Hypothalamus (tissue), 51 donors: ENCODE data around the gene CNTNAP3B.
"Not testable (repeated sequence)": the region's sequence is repeated elsewhere in the genome, so short reads cannot be mapped to it uniquely, and the experiment has no call there.

Source experiments
- DNase-seq, 51 donors: peaks; one replicate each; lab custom pipeline; 2025; lab: John Stamatoyannopoulos, UW

CNTNAP3B gene

DNA sequence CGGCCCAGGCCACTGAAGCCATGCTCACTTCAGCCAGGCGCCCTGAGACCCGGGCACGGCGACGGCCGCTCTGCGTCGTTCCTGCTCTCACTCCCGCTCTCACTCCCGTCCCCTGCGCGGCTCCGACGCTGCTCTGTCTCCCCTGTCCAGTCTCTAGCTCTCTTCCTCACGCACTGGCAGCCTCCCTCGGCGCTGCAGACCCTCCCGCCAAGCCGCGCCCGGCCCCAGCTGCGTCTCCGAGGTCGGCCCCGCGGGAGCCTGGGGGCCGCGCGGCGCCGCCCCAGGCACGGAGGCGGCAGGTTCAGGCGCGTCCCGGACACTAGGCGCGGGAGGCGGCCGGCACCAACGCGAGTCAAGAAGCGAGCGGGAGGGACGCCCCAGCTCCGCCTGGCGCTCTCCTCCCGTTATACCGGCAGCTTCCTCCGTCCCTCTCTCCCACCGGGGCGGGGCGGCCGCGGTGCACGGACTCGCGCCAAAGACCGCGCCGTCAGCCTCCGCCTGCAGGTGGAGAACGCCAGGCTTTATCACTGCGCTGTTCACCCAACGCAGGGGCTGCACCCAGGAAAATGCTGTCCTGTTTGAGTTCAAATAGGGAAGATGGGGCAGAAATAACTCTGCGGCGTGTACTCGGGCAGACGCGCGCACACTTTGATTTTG, at the start of gene CNTNAP3B:
Gene CNTNAP3B, minus strand, starts transcription at position 354 of the 657 bp plus-strand sequence. Its CDS starts 332 bp downstream, at position 22.
- DNase-seq: not testable (repeated sequence)

DNA sequence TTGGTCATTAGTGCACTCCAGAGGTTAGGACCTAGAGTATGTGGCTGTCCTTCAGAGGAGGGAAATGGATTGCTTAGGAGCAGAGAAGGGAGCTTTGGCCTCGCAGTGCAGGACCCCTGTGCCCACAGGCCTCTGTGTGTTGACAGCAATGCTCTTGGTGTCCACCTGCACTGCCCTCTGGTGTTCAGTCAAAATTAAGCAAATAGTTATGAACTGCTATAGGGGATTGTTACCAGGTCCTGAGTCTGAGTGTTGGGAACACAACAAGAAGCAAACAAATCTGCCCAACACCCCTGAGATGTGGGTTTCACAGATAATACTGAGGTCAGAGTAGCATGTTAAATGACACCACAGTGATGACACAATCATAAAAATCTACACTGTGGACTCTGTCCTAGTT, 31.1 kb upstream of the CNTNAP3B start:
- DNase-seq: not testable (repeated sequence)

DNA sequence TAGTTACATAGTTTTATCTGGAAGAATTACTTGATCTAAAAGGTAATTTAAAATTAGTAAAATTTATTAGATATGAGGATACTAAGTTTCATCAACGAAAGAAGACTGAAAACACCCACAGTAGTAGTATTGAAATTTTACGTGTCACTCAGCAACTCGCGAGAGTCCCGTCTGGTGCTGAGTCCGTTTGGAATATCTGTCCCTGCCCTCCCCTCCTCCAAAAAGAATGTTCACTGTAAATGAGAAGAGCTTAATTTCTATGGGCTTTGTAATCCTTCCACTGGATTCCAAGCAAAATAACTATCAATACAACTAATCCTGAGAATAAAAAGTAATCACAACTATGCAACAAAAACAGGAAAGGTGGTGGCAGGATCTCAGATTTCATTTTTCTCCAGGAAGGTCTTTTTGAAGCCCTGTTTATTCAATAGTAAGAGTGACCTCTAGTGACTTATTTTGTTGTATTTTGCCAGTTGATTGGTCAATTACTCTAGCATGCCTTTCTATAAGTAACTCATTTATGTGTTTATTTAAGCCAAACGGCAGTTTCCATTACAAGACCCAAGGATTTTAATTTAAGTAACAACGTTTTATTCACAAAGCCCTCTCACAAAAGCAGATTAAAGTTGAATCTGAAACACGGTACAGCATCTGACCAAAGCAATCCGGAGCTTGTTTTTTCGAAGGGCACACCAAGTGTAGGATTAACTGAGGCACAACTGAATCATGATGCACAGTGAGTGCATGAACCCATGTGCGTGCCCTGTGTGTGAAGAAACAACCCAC, 2.0 kb downstream of the CNTNAP3B start:
- not testable (repeated sequence) for DNase-seq

DNA sequence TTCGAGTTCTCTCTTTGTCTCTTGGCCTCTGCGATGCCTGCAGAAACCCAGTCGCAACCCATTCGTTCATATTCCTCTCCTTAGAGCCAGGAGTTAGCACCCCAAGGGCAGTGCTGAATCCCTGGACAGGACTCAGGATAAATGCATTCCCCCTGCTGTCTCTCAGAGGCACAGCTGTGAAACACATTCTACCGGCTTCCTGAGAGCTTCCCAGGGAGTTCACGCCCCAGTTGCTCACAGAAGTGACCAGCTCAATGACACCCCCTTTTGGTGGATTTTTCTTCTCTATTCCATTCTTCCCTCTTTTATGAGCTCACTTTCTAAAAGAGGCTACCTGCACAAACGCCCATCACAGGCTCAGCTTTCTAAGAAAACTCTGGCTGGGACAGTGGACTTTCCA, 8.2 kb downstream of the CNTNAP3B start:
- DNase-seq: not testable (repeated sequence)

DNA sequence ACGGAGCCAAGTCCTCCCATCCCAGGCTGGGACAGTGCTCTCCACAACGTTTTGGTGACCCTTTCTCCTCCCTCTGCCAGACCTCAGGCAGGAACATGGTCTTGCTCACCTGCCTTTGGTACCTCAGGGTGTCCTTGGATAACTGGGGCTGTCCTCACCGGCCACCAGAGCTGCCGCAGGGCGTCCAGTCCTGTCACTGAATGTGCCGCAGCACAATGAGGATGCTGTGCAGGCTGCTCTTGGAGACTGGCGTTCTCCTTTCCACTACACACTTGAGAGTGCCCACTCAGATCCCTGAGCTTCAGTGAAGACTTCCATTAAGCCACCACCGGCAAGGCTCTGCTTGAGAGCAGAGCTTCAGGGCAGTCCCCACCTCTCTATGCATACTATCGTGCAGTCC, 33.3 kb downstream of the CNTNAP3B start:
- not testable (repeated sequence) for DNase-seq

DNA sequence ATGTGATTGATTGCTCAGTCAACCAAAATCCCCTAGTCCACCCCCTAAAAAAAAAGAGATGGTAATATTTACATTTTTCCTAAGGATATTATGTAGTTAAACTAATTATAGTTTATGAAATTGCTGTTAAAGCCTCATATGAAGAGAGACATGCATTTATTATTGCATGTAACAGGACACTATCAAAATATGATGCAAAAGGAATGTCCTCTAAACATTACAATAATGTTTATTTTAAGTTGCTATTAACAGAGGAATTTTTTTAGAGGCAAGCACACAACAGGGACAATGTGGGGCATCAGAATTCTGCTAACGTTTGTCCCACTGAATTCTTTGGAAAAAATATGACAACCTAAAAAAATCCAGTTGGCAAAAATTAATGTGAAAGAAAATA, 44.7 kb downstream of the CNTNAP3B start:
- not testable (repeated sequence) for DNase-seq

DNA sequence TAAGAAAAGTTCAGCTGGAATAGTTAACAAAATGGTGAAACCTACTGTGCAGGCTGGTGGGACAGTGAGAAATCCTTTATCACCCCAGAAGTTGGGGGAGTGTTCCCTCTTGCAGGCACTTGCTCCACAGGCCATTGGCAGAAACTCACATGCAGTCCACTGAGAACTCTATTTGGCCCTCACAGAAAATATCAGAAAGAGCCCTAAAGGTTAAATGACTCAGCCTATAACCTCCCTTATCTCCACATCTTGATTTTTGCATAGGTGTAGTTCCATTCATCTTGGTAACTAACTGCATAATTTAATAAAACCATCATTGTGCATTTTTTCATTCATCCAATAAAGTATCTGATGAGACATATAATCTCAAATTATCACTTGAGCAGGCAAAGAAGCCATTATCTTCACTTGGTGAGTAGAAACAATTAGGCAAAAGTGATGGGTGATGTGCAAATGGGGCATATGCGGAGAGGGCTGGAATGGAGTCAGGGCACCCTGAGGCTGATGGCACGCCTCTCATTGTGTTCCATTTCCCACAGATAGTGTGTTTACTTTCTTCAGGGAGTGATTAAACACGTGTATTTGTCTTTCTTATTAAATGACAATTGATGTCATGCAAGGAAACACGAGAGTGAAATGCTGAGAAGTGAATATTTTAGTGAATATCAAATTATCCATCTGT, 45.2 kb downstream of the CNTNAP3B start:
- DNase-seq: not testable (repeated sequence)

DNA sequence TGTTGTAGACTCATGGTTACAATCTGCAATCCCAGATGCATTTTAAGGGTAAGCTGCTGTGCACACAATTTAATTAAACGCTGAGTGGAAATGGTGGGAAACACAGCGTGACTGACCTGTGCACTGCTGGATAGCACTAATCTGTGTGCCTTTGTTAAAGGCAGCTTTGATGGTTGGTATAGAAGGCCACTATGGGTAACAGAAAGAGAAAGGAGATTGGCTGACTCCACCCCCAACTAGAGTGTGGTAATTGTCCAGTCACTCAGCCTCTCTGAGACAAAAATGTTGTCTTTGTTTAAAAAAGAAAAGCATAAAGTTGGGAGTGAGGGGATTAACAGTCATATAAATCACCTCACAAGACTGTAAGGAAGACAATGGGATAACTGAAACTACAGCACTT, 48.9 kb downstream of the CNTNAP3B start:
- not testable (repeated sequence) for DNase-seq

DNA sequence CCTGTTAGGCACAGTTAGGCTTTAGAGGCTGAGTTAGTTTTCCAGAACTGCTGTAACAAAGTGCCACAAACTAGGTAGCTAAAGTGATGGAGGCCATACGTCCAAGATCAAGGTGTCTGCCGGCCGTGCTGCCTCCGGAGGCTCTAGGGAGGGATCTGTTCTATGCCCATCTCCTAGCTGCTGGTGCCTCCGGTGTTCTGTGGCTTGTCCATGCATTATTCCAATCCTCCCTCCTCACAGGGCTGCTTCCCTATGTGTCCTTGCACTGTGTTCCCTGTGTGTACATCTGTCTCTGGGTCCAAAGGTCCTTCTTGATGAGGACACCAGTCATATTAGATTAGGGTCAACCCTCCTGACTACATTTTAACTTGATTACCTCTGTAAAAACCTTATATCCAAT, 54.4 kb downstream of the CNTNAP3B start:
- DNase-seq: not testable (repeated sequence)

DNA sequence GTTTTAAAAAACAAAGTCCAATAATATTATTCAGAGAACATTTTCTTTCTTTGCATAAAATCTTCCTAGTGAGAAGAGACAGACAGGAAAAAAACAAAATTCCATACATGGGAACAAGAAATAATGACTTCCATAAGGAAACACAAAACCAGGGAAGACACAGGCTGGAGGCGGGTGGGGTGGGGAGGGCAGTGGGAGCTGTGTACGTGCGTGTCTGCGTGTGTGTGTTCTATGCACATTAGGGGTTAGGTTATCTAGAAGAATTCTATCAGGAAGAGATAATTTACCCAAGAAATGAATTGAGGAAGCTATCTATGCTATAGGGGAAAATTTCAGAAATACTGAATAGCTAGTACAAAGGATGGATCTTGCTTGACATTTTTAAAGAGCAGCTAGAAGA, 58.2 kb downstream of the CNTNAP3B start:
- DNase-seq: not testable (repeated sequence)

DNA sequence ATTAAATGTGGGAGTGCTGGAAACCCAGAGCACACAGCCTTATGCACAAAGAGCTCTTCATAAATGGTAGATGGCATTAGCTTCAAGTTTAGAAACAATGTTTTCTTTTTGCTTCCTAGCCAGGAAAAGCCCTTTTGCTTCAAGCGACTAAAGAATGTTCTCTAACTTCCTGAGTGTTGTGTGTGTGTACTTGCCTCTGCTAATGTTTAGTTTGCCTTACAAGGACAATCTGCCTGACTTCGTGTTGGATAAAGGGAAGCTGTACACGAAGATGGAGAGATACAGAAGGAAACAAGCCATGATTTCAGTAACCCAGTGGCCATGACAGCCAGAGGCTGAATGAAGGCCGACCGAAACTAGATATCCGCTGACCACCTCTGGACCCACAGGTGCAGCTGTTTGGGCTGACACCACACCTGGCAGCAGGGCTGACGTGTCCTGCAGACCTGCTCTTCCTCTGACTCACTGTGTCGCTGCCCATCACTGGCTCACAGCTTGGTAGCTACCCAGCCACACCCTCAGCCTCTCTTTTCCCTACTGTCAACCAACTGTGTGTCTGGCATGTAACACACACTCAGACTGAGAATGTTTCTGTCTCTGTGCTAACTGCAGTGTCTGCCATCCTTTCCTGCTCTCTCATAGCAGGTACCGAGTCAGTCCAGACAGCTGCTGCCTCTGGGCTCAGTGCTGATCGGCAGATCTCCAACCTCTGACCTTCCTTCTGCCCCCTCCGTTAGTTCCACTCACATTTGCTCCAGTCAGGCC, 59.0 kb downstream of the CNTNAP3B start:
- DNase-seq: not testable (repeated sequence)

DNA sequence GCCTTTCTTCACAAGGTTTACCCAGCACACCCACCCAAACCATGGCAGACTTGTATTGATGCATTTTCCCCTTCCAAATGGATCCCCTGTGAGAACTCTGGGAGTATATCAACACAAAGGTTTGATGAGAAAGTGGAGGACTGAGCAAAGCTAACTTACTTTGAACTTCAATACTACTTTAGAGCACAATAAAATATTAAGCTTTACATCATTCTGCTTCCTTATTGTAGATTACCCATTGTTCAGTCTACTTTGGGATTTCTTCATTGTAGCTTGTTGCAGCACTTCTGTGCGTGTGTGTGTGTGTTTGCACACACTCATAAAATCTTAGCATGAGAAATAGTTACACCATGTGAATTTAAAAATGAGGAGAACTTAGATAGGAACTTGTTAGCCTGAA, 75.4 kb downstream of the CNTNAP3B start:
- DNase-seq: not testable (repeated sequence)

DNA sequence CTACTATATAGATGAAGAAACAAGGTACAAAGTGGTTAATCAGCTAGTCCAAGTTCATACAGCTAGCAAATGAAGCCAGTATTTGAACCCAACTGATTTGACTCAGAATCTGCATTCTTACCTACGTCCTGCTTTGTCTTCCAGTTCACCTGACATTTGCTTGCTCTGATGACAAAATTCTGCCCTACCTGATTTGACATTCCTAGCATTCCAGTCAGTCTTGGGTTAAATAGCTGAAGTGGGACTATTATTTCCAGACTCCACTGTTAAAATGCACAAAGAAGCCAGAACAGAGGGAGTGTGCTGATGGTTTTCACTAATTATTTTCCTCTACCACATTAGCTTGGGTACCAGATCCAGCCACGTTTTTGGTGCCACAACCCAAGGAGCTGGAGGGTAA, 78.5 kb downstream of the CNTNAP3B start:
- DNase-seq: not testable (repeated sequence)

DNA sequence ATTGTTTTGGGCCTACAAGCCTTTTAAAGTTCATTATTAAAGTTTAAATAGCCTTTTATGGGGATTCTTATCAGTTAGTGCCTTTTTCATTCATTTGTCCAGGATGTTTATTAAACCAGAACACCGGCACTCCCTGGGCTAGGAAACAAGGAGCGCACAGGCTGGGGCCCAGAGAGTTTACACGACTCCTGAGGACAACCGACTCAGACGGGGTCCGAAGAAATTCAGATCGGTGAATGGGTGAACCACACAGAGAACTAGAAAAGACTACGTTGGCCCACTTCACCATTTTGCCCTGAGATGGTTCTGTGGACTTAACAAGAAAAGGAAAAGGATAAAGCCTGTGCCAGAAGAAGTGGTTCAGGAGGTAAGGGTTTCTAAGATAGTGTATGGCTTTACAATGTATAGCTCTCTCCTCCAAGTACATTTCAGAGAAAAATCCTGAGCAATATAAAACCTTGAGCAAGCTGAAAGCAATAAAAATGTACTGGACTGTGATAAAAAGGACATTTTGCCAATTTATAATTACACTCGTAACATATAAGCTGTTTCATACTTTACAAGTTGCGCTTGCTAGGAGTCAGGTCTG, 84.7 kb downstream of the CNTNAP3B start:
- DNase-seq: not testable (repeated sequence)

DNA sequence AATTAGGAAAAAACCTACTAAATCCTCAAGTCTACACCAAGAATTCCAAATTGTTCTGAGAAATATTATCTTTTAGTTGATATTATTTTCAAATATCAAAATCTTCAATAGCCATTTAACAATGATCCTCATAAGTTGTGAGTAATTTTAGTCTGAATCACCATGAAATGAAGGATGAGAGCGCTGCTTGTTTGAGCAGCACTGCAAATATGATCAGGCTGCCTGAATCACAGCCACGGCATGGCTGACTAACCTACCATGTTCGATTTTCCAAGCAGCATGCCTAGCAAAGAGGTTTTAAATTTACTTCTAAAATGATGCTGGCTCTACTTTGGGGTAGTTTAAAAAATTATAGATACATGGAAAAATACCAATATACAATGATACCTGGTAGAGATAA, 95.7 kb downstream of the CNTNAP3B start:
- DNase-seq: not testable (repeated sequence)

DNA sequence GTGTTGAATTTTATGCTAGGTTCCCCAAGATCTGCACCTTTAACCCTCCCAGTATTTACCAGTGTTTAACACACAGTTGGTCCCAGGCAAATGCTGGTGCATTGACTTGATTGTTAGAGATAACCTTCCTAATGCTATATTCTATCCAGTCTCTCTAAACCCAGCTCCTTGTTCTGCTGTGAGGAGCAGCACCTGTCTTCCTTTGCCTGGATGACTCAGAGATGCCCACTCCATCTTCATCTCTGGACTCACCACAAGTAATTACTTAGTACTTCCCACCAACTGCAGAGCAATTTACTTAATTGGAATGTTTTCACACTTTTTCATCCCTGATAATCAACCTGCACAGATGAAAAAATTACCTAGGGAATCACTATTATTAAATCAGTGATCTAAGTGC, 108.6 kb downstream of the CNTNAP3B start:
- not testable (repeated sequence) for DNase-seq

DNA sequence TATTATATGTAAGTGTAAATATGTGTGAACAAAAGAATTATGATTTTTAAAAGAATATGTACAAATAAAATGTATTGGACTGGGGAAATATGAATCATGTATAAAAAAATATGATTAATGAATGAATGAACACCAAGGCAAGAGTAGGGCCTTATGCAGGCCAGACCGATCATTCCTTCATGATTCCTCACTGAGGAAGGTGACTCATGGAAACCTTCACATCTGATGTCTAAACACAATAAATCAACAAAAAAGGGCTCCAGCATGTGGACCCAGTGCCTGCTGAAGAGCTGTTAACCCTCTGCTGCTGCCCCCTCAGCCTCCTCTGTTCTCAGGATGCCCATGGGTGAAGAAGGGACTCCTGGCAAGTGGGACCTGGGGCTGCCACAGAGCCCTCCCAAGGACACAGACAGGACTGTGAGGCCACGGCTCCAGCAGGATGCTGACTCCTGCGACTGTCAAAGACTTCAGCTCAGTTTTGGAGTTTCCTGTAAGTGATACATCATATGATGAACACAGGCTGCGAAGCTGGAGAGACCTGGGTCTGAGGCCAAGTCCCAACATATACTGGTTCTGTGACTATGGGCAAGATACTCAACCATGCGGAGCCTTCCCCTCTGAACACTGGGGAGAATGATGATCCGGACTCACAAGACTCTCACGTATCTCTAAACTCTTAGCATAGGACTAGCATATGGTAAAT, 110.9 kb downstream of the CNTNAP3B start:
- DNase-seq: not testable (repeated sequence)

DNA sequence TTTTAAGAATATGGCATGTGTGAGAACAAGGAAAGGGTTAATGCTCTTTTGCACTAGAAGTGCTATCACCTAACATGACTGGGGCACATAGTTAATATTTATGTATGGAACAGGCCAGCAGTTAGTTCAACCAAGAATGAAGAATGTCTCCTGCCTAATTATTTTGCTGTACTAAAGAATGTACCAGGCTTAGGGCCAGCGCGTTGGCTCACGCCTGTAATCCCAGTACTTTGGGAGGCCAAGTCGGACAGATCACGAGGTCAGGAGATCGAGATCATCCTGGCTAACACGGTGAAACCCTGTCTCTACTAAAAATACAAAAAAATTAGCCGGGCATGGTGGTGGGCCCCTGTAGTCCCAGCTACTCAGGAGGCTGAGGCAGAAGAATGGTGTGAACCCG, 114.9 kb downstream of the CNTNAP3B start:
- not testable (repeated sequence) for DNase-seq

DNA sequence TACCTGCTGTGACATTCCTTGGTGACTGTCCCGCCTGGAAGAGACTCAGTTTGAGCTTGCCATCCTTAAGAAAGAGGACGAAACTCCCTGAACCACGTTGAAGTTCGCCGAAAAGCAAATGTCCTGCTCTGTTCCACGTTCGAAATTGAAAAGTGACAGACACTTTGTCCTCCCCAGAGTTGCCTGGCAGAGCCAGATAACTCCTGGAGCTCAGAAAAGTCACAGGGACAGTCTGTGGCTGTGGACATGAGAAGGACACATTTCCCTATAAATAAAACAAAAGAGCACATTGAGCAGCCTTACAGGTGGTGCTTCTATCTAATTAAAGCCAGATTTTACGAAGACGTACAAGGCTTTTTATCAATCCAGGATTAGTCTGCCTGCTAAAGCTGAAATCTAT, 137.6 kb downstream of the CNTNAP3B start:
- DNase-seq: not testable (repeated sequence)

DNA sequence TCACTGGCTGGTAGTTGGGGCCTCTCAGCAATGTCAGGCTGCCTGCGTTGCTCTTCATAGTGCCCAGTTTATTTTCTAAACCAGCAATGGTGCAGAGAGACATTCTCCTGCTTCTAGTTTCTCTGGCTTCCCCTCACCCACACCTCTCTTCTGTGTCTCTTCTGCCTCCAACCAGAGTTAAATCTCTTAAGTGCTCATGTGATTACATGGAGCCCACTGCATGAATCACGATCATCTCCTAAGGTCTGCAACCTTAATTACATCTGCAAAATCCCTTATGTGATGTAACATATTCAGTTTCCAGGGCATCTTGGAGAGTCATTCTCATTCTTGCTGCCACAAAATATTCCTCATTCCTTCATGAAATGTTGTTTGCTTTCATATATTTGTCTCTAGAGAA, 149.0 kb downstream of the CNTNAP3B start:
- DNase-seq: not testable (repeated sequence)
